Fibroblast of lung (primary cell): ENCODE data around the gene PTRH1. TPM values are rescaled to one million over a fixed set of nuclear protein-coding genes. Genes with fewer than 3 reads are reported as not detected.
"Not testable (repeated sequence)": the region's sequence is repeated elsewhere in the genome, so short reads cannot be mapped to it uniquely, and the experiment has no call there.

Source experiments
- DNase-seq, 2 donors: peaks; one replicate each; pipeline versions ENCODE4 v3.0.0 to v3.0.0-alpha.2; 2010; ENCODE audit warnings: low read depth in 2 of 2
- H2AFZ ChIP-seq: 2 replicates; pipeline ENCODE4 v1.5.1; 2012; ENCODE audit warnings: low read length, control low read depth, inconsistent platforms
- H3K27ac ChIP-seq: 2 replicates; pipeline ENCODE4 v1.5.1; 2011; ENCODE audit warnings: low read length, control low read depth; ENCODE audit not compliant: insufficient read depth
- H3K27me3 ChIP-seq: 2 replicates; pipeline ENCODE4 v1.5.1; 2011; ENCODE audit warnings: mild to moderate bottlenecking, low read length; ENCODE audit not compliant: control insufficient read depth, insufficient read depth
- H3K36me3 ChIP-seq: 2 replicates; pipeline ENCODE4 v1.5.1; 2011; ENCODE audit warnings: low read length; ENCODE audit not compliant: control insufficient read depth, insufficient read depth
- H3K4me1 ChIP-seq: 2 replicates; pipeline ENCODE4 v1.5.1; 2011; ENCODE audit warnings: low read length; ENCODE audit not compliant: control insufficient read depth, insufficient read depth; ENCODE audit errors: extremely low read depth
- H3K4me2 ChIP-seq: 2 replicates; pipeline ENCODE4 v1.5.1; 2011; ENCODE audit warnings: low read length, control low read depth; ENCODE audit not compliant: insufficient read depth; ENCODE audit errors: extremely low read depth
- H3K4me3 ChIP-seq, 4 experiments: fragments of 200-600 bp in 1 of 4; sonication (generic) in 1 of 4; replicated peaks in 1 of 4; 2 replicates each; pipeline ENCODE4 v1.5.1; 2011 to 2016; ENCODE audit warnings: low read length in 4 of 4, low read depth in 3 of 4, mild to moderate bottlenecking in 3 of 4, control low read depth in 2 of 4, inconsistent platforms in 1 of 4, mixed read lengths in 1 of 4; ENCODE audit not compliant: insufficient read depth in 1 of 4; ENCODE audit errors: control extremely low read depth in 1 of 4
- H3K79me2 ChIP-seq: 2 replicates; pipeline ENCODE4 v1.5.1; 2012; ENCODE audit warnings: mild to moderate bottlenecking, low read length, inconsistent platforms; ENCODE audit not compliant: control insufficient read depth, insufficient read depth
- H3K9ac ChIP-seq: 2 replicates; pipeline ENCODE4 v1.5.1; 2011; ENCODE audit warnings: mild to moderate bottlenecking, low read length, control low read depth; ENCODE audit not compliant: insufficient read depth
- H3K9me3 ChIP-seq: 2 replicates; pipeline ENCODE4 v1.5.1; 2012; ENCODE audit warnings: low read depth, low read length; ENCODE audit not compliant: control insufficient read depth, insufficient read depth
- H4K20me1 ChIP-seq: 2 replicates; pipeline ENCODE4 v1.5.1; 2011; ENCODE audit warnings: low read length; ENCODE audit not compliant: control insufficient read depth, insufficient read depth; ENCODE audit errors: extremely low read depth
- CTCF ChIP-seq, 2 donors: IDR thresholded peaks in 1 of 2; conservative IDR thresholded peaks in 1 of 2; 1 replicate in 1 of 2; 2 replicates in 1 of 2; pipeline ENCODE4 v1.5.1; 2011 to 2012; ENCODE audit warnings: low read length in 2 of 2, control low read depth in 1 of 2, inconsistent platforms in 1 of 2, low read depth in 1 of 2, mild to moderate bottlenecking in 1 of 2
- EZH2 ChIP-seq: IDR thresholded peaks from 2 replicates; pipeline ENCODE4 v1.5.1; 2012; ENCODE audit warnings: low read length, control low read depth, mild to moderate bottlenecking; ENCODE audit errors: missing control alignments
- polyA plus RNA-seq, 2 donors: library from polyadenylated mRNA; depleted of rRNA in 1 of 2; stranded (reverse) in 1 of 2; unstranded in 1 of 2; fragments of >200 nt; gene quantifications; 2 replicates each; pipeline ENCODE4 v1.2.1, GENCODE V29; 2011 to 2012; ENCODE audit warnings: missing spikeins in 1 of 2
- total RNA-seq: library from RNA; depleted of rRNA; stranded (reverse); fragments of >200 nt; gene quantifications from 2 replicates; pipeline ENCODE4 v1.2.1, GENCODE V29; 2014

Gene PTRH1
- total and polyA plus RNA-seq, 2 donors (not counting 1 experiment from before 2014, with no cell fraction given) = 4.9 to 26.1 TPM

- Histone ChIP-seq H4K20me1 (no peaks in the 10 kb centered on the region), H3K4me3 (no peak overlapping the region), H3K27me3 (peaks cover 10% of the 10 kb centered on the region), H2AFZ (no peak overlapping the region), H3K4me2 (no peak overlapping the region), H3K27ac (no peak overlapping the region), H3K4me1 (no peaks in the 10 kb centered on the region), H3K36me3 (no peaks in the 10 kb centered on the region), H3K9ac (no peak overlapping the region), H3K79me2 (no peaks in the 10 kb centered on the region), H3K9me3 (no peaks in the 10 kb centered on the region)
- no peak for TF ChIP-seq EZH2
- no peak for TF ChIP-seq CTCF (conservative IDR thresholded peaks at IDR 0.05 in 1 of 2, IDR thresholded peaks at IDR 0.05 in 1 of 2; ENCODE audit: low read depth in 1 of 2, low read length in 2 of 2)
- no peak for DNase-seq
Observed at GRCh38 chr9:127761491-127761956, 46.1 kb upstream of the PTRH1 start.

- H3K9ac ChIP-seq = no peak overlapping the region
- no peaks in the 10 kb centered on the region for H3K36me3 ChIP-seq
- H3K4me1 ChIP-seq = no peaks in the 10 kb centered on the region
- no peak overlapping the region for H2AFZ ChIP-seq
- no peaks in the 10 kb centered on the region for H4K20me1 ChIP-seq
- H3K4me2 ChIP-seq = no peak overlapping the region
- H3K27ac ChIP-seq = no peak overlapping the region
- TF ChIP-seq CTCF (conservative IDR thresholded peaks at IDR 0.05 in 1 of 2, IDR thresholded peaks at IDR 0.05 in 1 of 2; ENCODE audit: low read depth in 1 of 2, low read length in 2 of 2) (no peak), EZH2 (no peak)
- no peak overlapping the region for H3K4me3 ChIP-seq
- H3K27me3 ChIP-seq = peaks cover 10% of the 10 kb centered on the region
- no peaks in the 10 kb centered on the region for H3K79me2 ChIP-seq
- no peaks in the 10 kb centered on the region for H3K9me3 ChIP-seq
- no peak for DNase-seq
Observed at GRCh38 chr9:127761061-127761460, 45.6 kb upstream of the PTRH1 start.

- H3K27ac ChIP-seq = no peak overlapping the region
- no peaks in the 10 kb centered on the region for H3K36me3 ChIP-seq
- H3K4me1 ChIP-seq = no peaks in the 10 kb centered on the region
- H3K4me2 ChIP-seq = no peak overlapping the region
- H4K20me1 ChIP-seq = no peaks in the 10 kb centered on the region
- no peak overlapping the region for H3K4me3 ChIP-seq
- TF ChIP-seq EZH2 = no peak
- TF ChIP-seq CTCF (conservative IDR thresholded peaks at IDR 0.05 in 1 of 2, IDR thresholded peaks at IDR 0.05 in 1 of 2; ENCODE audit: low read depth in 1 of 2, low read length in 2 of 2) = no peak
- H3K9ac ChIP-seq = no peak overlapping the region
- peaks cover 24% of the 10 kb centered on the region for H3K27me3 ChIP-seq
- H2AFZ ChIP-seq = no peak overlapping the region
- no peaks in the 10 kb centered on the region for H3K79me2 ChIP-seq
- no peaks in the 10 kb centered on the region for H3K9me3 ChIP-seq
- no peak for DNase-seq
Observed at GRCh38 chr9:127758843-127759242, 43.4 kb upstream of the PTRH1 start.

GRCh38 chr9:127756776-127757175 lies 41.3 kb upstream of the PTRH1 start:
- not testable (repeated sequence) for DNase-seq, H3K9ac ChIP-seq, H4K20me1 ChIP-seq, H3K4me1 ChIP-seq, H3K4me2 ChIP-seq, H3K4me3 ChIP-seq, H3K36me3 ChIP-seq, H3K27ac ChIP-seq, H2AFZ ChIP-seq, H3K9me3 ChIP-seq, H3K79me2 ChIP-seq
- peaks cover 32% of the 10 kb centered on the region for H3K27me3 ChIP-seq
